GM23338 (cell line): ENCODE data around the gene GOLT1B. TPM values are rescaled to one million over a fixed set of nuclear protein-coding genes. Genes with fewer than 3 reads are reported as not detected.

Experiments used
- ATAC-seq: fragments of 200-7000 bp; cut with Tn5 transposase; 3 replicates; pipeline ENCODE4 v1.9.1; 2020
- DNase-seq: peaks from one replicate; pipeline ENCODE4 v3.0.0-alpha.2; 2015; ENCODE audit warnings: low spot score
- H2AFZ ChIP-seq: fragments of 200-600 bp; sonication (generic); 2 replicates; pipeline ENCODE4 v1.8.0; 2016; ENCODE audit warnings: antibody characterized with exemption, mild to moderate bottlenecking, moderate library complexity
- H3F3A ChIP-seq: fragments of 200-600 bp; sonication (generic); replicated peaks from 2 replicates; pipeline ENCODE4 v1.8.0; 2017; ENCODE audit warnings: antibody characterized with exemption, mixed run types, low read depth
- H3K27ac ChIP-seq: fragments of 200-600 bp; sonication (generic); 2 replicates; pipeline ENCODE4 v1.6.1; 2016; ENCODE audit warnings: low read depth
- H3K27me3 ChIP-seq: fragments of 200-600 bp; sonication (generic); 2 replicates; pipeline ENCODE4 v1.8.0; 2016; ENCODE audit warnings: mild to moderate bottlenecking, mixed run types, moderate library complexity; ENCODE audit not compliant: insufficient read depth
- H3K36me3 ChIP-seq: fragments of 200-600 bp; sonication (generic); 2 replicates; pipeline ENCODE4 v1.8.0; 2016; ENCODE audit warnings: mild to moderate bottlenecking; ENCODE audit not compliant: insufficient read depth
- H3K4me1 ChIP-seq: fragments of 200-600 bp; sonication (generic); 2 replicates; pipeline ENCODE4 v1.8.0; 2016; ENCODE audit warnings: mild to moderate bottlenecking, moderate library complexity; ENCODE audit not compliant: insufficient read depth
- H3K4me2 ChIP-seq: fragments of 200-600 bp; sonication (generic); 2 replicates; pipeline ENCODE4 v1.7.1; 2017; ENCODE audit warnings: mixed run types
- H3K4me3 ChIP-seq: fragments of 200-600 bp; sonication (generic); 2 replicates; pipeline ENCODE4 v1.6.1; 2016; ENCODE audit warnings: mixed run types
- H3K79me2 ChIP-seq: fragments of 200-600 bp; sonication (generic); replicated peaks from 2 replicates; pipeline ENCODE4 v1.8.0; 2017; ENCODE audit warnings: mild to moderate bottlenecking; ENCODE audit not compliant: insufficient read depth
- H3K9me2 ChIP-seq: fragments of 200-600 bp; sonication (generic); 2 replicates; pipeline ENCODE4 v1.8.0; 2017; ENCODE audit not compliant: insufficient read depth
- H4K20me1 ChIP-seq: fragments of 200-600 bp; sonication (generic); replicated peaks from 2 replicates; pipeline ENCODE4 v1.8.0; 2017; ENCODE audit warnings: mild to moderate bottlenecking; ENCODE audit not compliant: insufficient read depth
- H3K27ac Mint-ChIP-seq: 2 replicates; pipeline ENCODE4 v1.8.0; 2020; ENCODE audit warnings: inconsistent platforms, mild to moderate bottlenecking, moderate library complexity, mixed read lengths
- H3K27me3 Mint-ChIP-seq: 3 replicates; pipeline ENCODE4 v1.8.0; 2022; ENCODE audit warnings: low read depth, mild to moderate bottlenecking, moderate library complexity, mixed read lengths, inconsistent platforms; ENCODE audit not compliant: insufficient read depth, poor library complexity
- H3K36me3 Mint-ChIP-seq: 3 replicates; pipeline ENCODE4 v1.8.0; 2021; ENCODE audit warnings: low read depth, mild to moderate bottlenecking, inconsistent platforms, moderate library complexity, mixed read lengths
- H3K4me1 Mint-ChIP-seq: 3 replicates; pipeline ENCODE4 v1.8.0; 2020; ENCODE audit warnings: mild to moderate bottlenecking, inconsistent platforms, mixed read lengths
- H3K4me3 Mint-ChIP-seq: 3 replicates; pipeline ENCODE4 v1.8.0; 2021; ENCODE audit warnings: moderate library complexity, mild to moderate bottlenecking, inconsistent platforms, mixed read lengths
- H3K9me3 Mint-ChIP-seq: 3 replicates; pipeline ENCODE4 v1.8.0; 2020; ENCODE audit warnings: moderate library complexity, mild to moderate bottlenecking, inconsistent platforms, mixed read lengths
- CREB1 ChIP-seq: fragments of 250-450 bp; sonication (Bioruptor Pico); IDR thresholded peaks from 2 replicates; pipeline ENCODE4 v1.5.0; 2020; ENCODE audit warnings: low read depth, mild to moderate bottlenecking, moderate library complexity
- CTCF ChIP-seq, 2 experiments: fragments of 200-600 bp in 1 of 2; sonication (generic) in 1 of 2; conservative IDR thresholded peaks; 2 replicates each; pipeline versions ENCODE4 v1.5.1 to v1.6.1; 2016 to 2017; ENCODE audit warnings: antibody characterized with exemption in 2 of 2, low read depth in 2 of 2, mild to moderate bottlenecking in 2 of 2, moderate library complexity in 1 of 2
- ETS1 ChIP-seq: IDR thresholded peaks from 2 replicates; pipeline ENCODE4 v1.6.1; 2016; ENCODE audit warnings: antibody characterized with exemption
- EZH2 ChIP-seq: fragments of 200-600 bp; sonication (generic); IDR thresholded peaks from one replicate; pipeline ENCODE4 v1.8.0; 2017; ENCODE audit warnings: antibody characterized with exemption, mild to moderate bottlenecking, low read depth; ENCODE audit not compliant: unreplicated experiment
- EZH2phosphoT487 ChIP-seq: fragments of 200-600 bp; sonication (generic); IDR thresholded peaks from one replicate; pipeline ENCODE4 v1.8.1; 2018; ENCODE audit warnings: antibody characterized with exemption; ENCODE audit not compliant: unreplicated experiment
- JUNB ChIP-seq: IDR thresholded peaks from one replicate; pipeline ENCODE4 v1.6.1; 2016; ENCODE audit warnings: antibody characterized with exemption; ENCODE audit not compliant: unreplicated experiment
- NANOG ChIP-seq: IDR thresholded peaks from 2 replicates; pipeline ENCODE4 v1.6.1; 2016; ENCODE audit warnings: antibody characterized with exemption, borderline replicate concordance
- POLR2AphosphoS5 ChIP-seq: IDR thresholded peaks from 2 replicates; pipeline ENCODE4 v1.6.1; 2016; ENCODE audit warnings: antibody characterized with exemption, low read depth
- REST ChIP-seq: IDR thresholded peaks from one replicate; pipeline ENCODE4 v1.6.1; 2018; ENCODE audit warnings: antibody characterized with exemption; ENCODE audit not compliant: unreplicated experiment
- STAT1 ChIP-seq: IDR thresholded peaks from one replicate; pipeline ENCODE4 v1.6.1; 2016; ENCODE audit warnings: antibody characterized with exemption; ENCODE audit not compliant: unreplicated experiment
- ZNF114 ChIP-seq: fragments of 250-450 bp; sonication (Bioruptor Pico); IDR thresholded peaks from 2 replicates; pipeline ENCODE4 v1.5.0; 2020; ENCODE audit warnings: mild to moderate bottlenecking, moderate library complexity
- ZNF331 ChIP-seq: fragments of 250-450 bp; sonication (Bioruptor Pico); IDR thresholded peaks from 2 replicates; pipeline ENCODE4 v1.5.0; 2020; ENCODE audit warnings: low read depth, mild to moderate bottlenecking, moderate library complexity
- ZNF462 ChIP-seq: fragments of 250-450 bp; sonication (Bioruptor Pico); IDR thresholded peaks from 2 replicates; pipeline ENCODE4 v1.5.0; 2020; ENCODE audit warnings: mild to moderate bottlenecking, moderate library complexity
- polyA plus RNA-seq: library from polyadenylated mRNA; unstranded; fragments of >200 nt; fragmentation: Nextera tagmentation; extraction: Ambion mirVana; gene quantifications from 2 replicates; pipeline ENCODE4 v1.2.1, GENCODE V29; 2016
- total RNA-seq: library from RNA; depleted of rRNA; stranded (reverse); fragments of >200 nt; shearing (Covaris generic); gene quantifications from 2 replicates; pipeline ENCODE4 v1.2.3, GENCODE V29; 2014

Gene GOLT1B
- total and polyA plus RNA-seq, 2 experiments from 2014 or later = 24.3 to 41.7 TPM

GRCh38 chr12:21516281-21516680 lies 14.7 kb downstream of the GOLT1B start:
- no peaks in the 10 kb centered on the region for H3K9me2 ChIP-seq
- DNase-seq (no peak), ATAC-seq (no peak)
- H4K20me1 ChIP-seq = no peaks in the 10 kb centered on the region
- no peaks in the 10 kb centered on the region; the same call in 2 of the 3 replicates for H3K36me3 Mint-ChIP-seq
- H3K4me1 ChIP-seq = no peaks in the 10 kb centered on the region
- no peaks in the 10 kb centered on the region for H3K27me3 Mint-ChIP-seq
- H3K36me3 ChIP-seq = peaks cover 24% of the 10 kb centered on the region; the same call in 1 of the 2 replicates
- no peaks in the 10 kb centered on the region for H3K4me1 Mint-ChIP-seq
- H3K4me3 Mint-ChIP-seq = no peak overlapping the region
- no peak overlapping the region for H3K4me3 ChIP-seq
- H2AFZ ChIP-seq = no peak overlapping the region
- H3K27ac Mint-ChIP-seq = no peak overlapping the region
- no peaks in the 10 kb centered on the region for H3K79me2 ChIP-seq
- H3F3A ChIP-seq = no peaks in the 10 kb centered on the region
- no peak overlapping the region for H3K27ac ChIP-seq
- no peaks in the 10 kb centered on the region for H3K9me3 Mint-ChIP-seq
- TF ChIP-seq EZH2 = no peak
- TF ChIP-seq CTCF (conservative IDR thresholded peaks at IDR 0.05; ENCODE audit: low read depth in 2 of 2) = no peak
- no peak for TF ChIP-seq ZNF114 (CRISPR knock-in tag)
- no peak for TF ChIP-seq POLR2AphosphoS5
- TF ChIP-seq ZNF462 (CRISPR knock-in tag) = no peak
- no peak for TF ChIP-seq JUNB
- no peak for TF ChIP-seq ZNF331 (CRISPR knock-in tag)
- no peak for TF ChIP-seq ETS1
- TF ChIP-seq NANOG = no peak
- TF ChIP-seq STAT1 = no peak
- no peak for TF ChIP-seq EZH2phosphoT487
- TF ChIP-seq CREB1 = no peak
- TF ChIP-seq REST = no peak
- no peak overlapping the region for H3K4me2 ChIP-seq
- H3K27me3 ChIP-seq = no peaks in the 10 kb centered on the region
